ENCODE data around the gene GPX5.

Gene GPX5

GRCh38 chr6:28567506-28567905, 41.8 kb downstream of the GPX5 start:
- no peaks in the 10 kb centered on the region for H3K27me3 ChIP-seq (ENCODE audit: insufficient read depth, low read length, poor library complexity, severe bottlenecking)
- H3K4me1 ChIP-seq (ENCODE audit: insufficient read depth, low read length, poor library complexity, severe bottlenecking) = no peaks in the 10 kb centered on the region
- no peaks in the 10 kb centered on the region for H3F3A ChIP-seq (ENCODE audit: low read depth)
- no peak overlapping the region for H3K9ac ChIP-seq (ENCODE audit: low read depth, low read length, poor library complexity, severe bottlenecking)
- H3K79me2 ChIP-seq (ENCODE audit: insufficient read depth, low read length) = no peaks in the 10 kb centered on the region
- no peaks in the 10 kb centered on the region for H3K9me2 ChIP-seq (replicated peaks; ENCODE audit: low read depth, low read length)
- no peaks in the 10 kb centered on the region for H4K20me1 ChIP-seq (ENCODE audit: insufficient read depth, low read length, poor library complexity, severe bottlenecking)
- TF ChIP-seq CTCF (conservative IDR thresholded peaks at IDR 0.05; ENCODE audit: low read length) (no peak), EZH2phosphoT487 (IDR thresholded peaks at IDR 0.05; ENCODE audit: borderline replicate concordance) (no peak)
- no peak overlapping the region for H3K4me2 ChIP-seq (ENCODE audit: low read depth, low read length, poor library complexity, severe bottlenecking)
- H3K4me3 ChIP-seq (ENCODE audit: low read length, poor library complexity, severe bottlenecking) = no peak overlapping the region
- H2AFZ ChIP-seq (ENCODE audit: low read length) = no peak overlapping the region
- no peaks in the 10 kb centered on the region for H3K36me3 ChIP-seq (ENCODE audit: insufficient read depth, low read length)
- no peaks in the 10 kb centered on the region for H3K9me3 ChIP-seq (ENCODE audit: insufficient read depth, low read depth, low read length)

- Histone ChIP-seq H2AFZ (ENCODE audit: low read length) (no peak overlapping the region), H3K9me3 (ENCODE audit: insufficient read depth, low read depth, low read length) (no peaks in the 10 kb centered on the region), H3K27me3 (ENCODE audit: insufficient read depth, low read length, poor library complexity, severe bottlenecking) (no peaks in the 10 kb centered on the region), H3K9me2 (replicated peaks; ENCODE audit: low read depth, low read length) (no peaks in the 10 kb centered on the region), H3K4me2 (ENCODE audit: low read depth, low read length, poor library complexity, severe bottlenecking) (no peak overlapping the region), H3K4me1 (ENCODE audit: insufficient read depth, low read length, poor library complexity, severe bottlenecking) (no peaks in the 10 kb centered on the region), H3K79me2 (ENCODE audit: insufficient read depth, low read length) (no peaks in the 10 kb centered on the region), H3K4me3 (ENCODE audit: low read length, poor library complexity, severe bottlenecking) (no peak overlapping the region), H3F3A (ENCODE audit: low read depth) (no peaks in the 10 kb centered on the region), H4K20me1 (ENCODE audit: insufficient read depth, low read length, poor library complexity, severe bottlenecking) (no peaks in the 10 kb centered on the region), H3K9ac (ENCODE audit: low read depth, low read length, poor library complexity, severe bottlenecking) (no peak overlapping the region), H3K36me3 (ENCODE audit: insufficient read depth, low read length) (no peaks in the 10 kb centered on the region)
- TF ChIP-seq EZH2phosphoT487 (IDR thresholded peaks at IDR 0.05; ENCODE audit: borderline replicate concordance) (no peak), CTCF (conservative IDR thresholded peaks at IDR 0.05; ENCODE audit: low read length) (no peak)
Observed at GRCh38 chr6:28568515-28569108, 42.9 kb downstream of the GPX5 start.

- Histone ChIP-seq H3K27me3 (ENCODE audit: insufficient read depth, low read length, poor library complexity, severe bottlenecking) (no peaks in the 10 kb centered on the region), H3F3A (ENCODE audit: low read depth) (no peaks in the 10 kb centered on the region), H3K9ac (ENCODE audit: low read depth, low read length, poor library complexity, severe bottlenecking) (no peak overlapping the region), H4K20me1 (ENCODE audit: insufficient read depth, low read length, poor library complexity, severe bottlenecking) (no peaks in the 10 kb centered on the region), H3K4me1 (ENCODE audit: insufficient read depth, low read length, poor library complexity, severe bottlenecking) (no peaks in the 10 kb centered on the region), H3K4me3 (ENCODE audit: low read length, poor library complexity, severe bottlenecking) (no peak overlapping the region), H3K4me2 (ENCODE audit: low read depth, low read length, poor library complexity, severe bottlenecking) (no peak overlapping the region), H3K79me2 (ENCODE audit: insufficient read depth, low read length) (no peaks in the 10 kb centered on the region), H3K36me3 (ENCODE audit: insufficient read depth, low read length) (no peaks in the 10 kb centered on the region), H3K9me3 (ENCODE audit: insufficient read depth, low read depth, low read length) (no peaks in the 10 kb centered on the region), H3K9me2 (replicated peaks; ENCODE audit: low read depth, low read length) (no peaks in the 10 kb centered on the region), H2AFZ (ENCODE audit: low read length) (no peak overlapping the region)
- TF ChIP-seq CTCF (conservative IDR thresholded peaks at IDR 0.05; ENCODE audit: low read length) (no peak), EZH2phosphoT487 (IDR thresholded peaks at IDR 0.05; ENCODE audit: borderline replicate concordance) (no peak)
Observed at GRCh38 chr6:28569748-28570147, 44.1 kb downstream of the GPX5 start.
